Fibroblast of the aortic adventitia (primary cell): ENCODE data around the gene MAN1B1. TPM values are rescaled to one million over a fixed set of nuclear protein-coding genes. Genes with fewer than 3 reads are reported as not detected.
"Not testable (repeated sequence)": the region's sequence is repeated elsewhere in the genome, so short reads cannot be mapped to it uniquely, and the experiment has no call there.

Source experiments
- DNase-seq: peaks from one replicate; pipeline ENCODE4 v3.0.0-alpha.2; 2010; ENCODE audit warnings: low read depth
- H3K4me3 ChIP-seq: 2 replicates; pipeline ENCODE4 v1.5.1; 2011; ENCODE audit warnings: low read depth, mild to moderate bottlenecking, control low read depth, low read length, moderate library complexity
- CTCF ChIP-seq: IDR thresholded peaks from 2 replicates; pipeline ENCODE4 v1.5.1; 2011; ENCODE audit warnings: mild to moderate bottlenecking, low read length, control low read depth, inconsistent platforms; ENCODE audit not compliant: insufficient read depth
- total RNA-seq: library from RNA; depleted of rRNA; stranded (reverse); fragments of >200 nt; gene quantifications from 2 replicates; pipeline ENCODE4 v1.2.3, GENCODE V29; 2012; ENCODE audit warnings: low replicate concordance

MAN1B1 gene
- total RNA-seq, 1 donor, result 50.8 TPM

GRCh38 chr9:137117269-137117731 is 30.5 kb downstream of the MAN1B1 start:
- H3K4me3 ChIP-seq, result no peak overlapping the region
- no peak for TF ChIP-seq CTCF
- no peak for DNase-seq

- not testable (repeated sequence) for DNase-seq
These were observed 31.4 kb downstream of the MAN1B1 start for GRCh38 chr9:137118092-137118603.

GRCh38 chr9:137121927-137122795 is 35.4 kb downstream of the MAN1B1 start:
- not testable (repeated sequence) for H3K4me3 ChIP-seq, DNase-seq

More at GRCh38 chr9:137118092-137118603, 31.4 kb downstream of the MAN1B1 start:
- not testable (repeated sequence) for H3K4me3 ChIP-seq

GRCh38 chr9:137122796-137123467 is 36.1 kb downstream of the MAN1B1 start:
- not testable (repeated sequence) for DNase-seq, H3K4me3 ChIP-seq

- no peak for DNase-seq
- TF ChIP-seq CTCF, result no peak
- H3K4me3 ChIP-seq, result no peak overlapping the region
These were observed 36.7 kb downstream of the MAN1B1 start for GRCh38 chr9:137123468-137123837.

GRCh38 chr9:137123952-137124462 is 37.2 kb downstream of the MAN1B1 start:
- not testable (repeated sequence) for DNase-seq, H3K4me3 ChIP-seq

- peak overlapping the region; percentile 81 for H3K4me3 ChIP-seq
- DNase-seq, result no peak
- TF ChIP-seq CTCF, result no peak
These were observed 40.0 kb downstream of the MAN1B1 start for GRCh38 chr9:137126786-137127185.

GRCh38 chr9:137127301-137128157 is 40.7 kb downstream of the MAN1B1 start:
- no peak for TF ChIP-seq CTCF
- H3K4me3 ChIP-seq, result peak overlapping the region; percentile 81
- peak; percentile 48 for DNase-seq
